Fibroblast of lung (primary cell): ENCODE results near the gene SEC22A. TPM values are rescaled to one million over a fixed set of nuclear protein-coding genes. Genes with fewer than 3 reads are reported as not detected.

ENCODE experiments used
- DNase-seq, 2 donors: peaks; one replicate each; pipeline versions ENCODE4 v3.0.0 to v3.0.0-alpha.2; 2010; ENCODE audit warnings: low read depth in 2 of 2
- H2AFZ ChIP-seq: 2 replicates; pipeline ENCODE4 v1.5.1; 2012; ENCODE audit warnings: low read length, control low read depth, inconsistent platforms
- H3K27ac ChIP-seq: 2 replicates; pipeline ENCODE4 v1.5.1; 2011; ENCODE audit warnings: low read length, control low read depth; ENCODE audit not compliant: insufficient read depth
- H3K27me3 ChIP-seq: 2 replicates; pipeline ENCODE4 v1.5.1; 2011; ENCODE audit warnings: mild to moderate bottlenecking, low read length; ENCODE audit not compliant: control insufficient read depth, insufficient read depth
- H3K36me3 ChIP-seq: 2 replicates; pipeline ENCODE4 v1.5.1; 2011; ENCODE audit warnings: low read length; ENCODE audit not compliant: control insufficient read depth, insufficient read depth
- H3K4me1 ChIP-seq: 2 replicates; pipeline ENCODE4 v1.5.1; 2011; ENCODE audit warnings: low read length; ENCODE audit not compliant: control insufficient read depth, insufficient read depth; ENCODE audit errors: extremely low read depth
- H3K4me2 ChIP-seq: 2 replicates; pipeline ENCODE4 v1.5.1; 2011; ENCODE audit warnings: low read length, control low read depth; ENCODE audit not compliant: insufficient read depth; ENCODE audit errors: extremely low read depth
- H3K4me3 ChIP-seq, 4 experiments: fragments of 200-600 bp in 1 of 4; sonication (generic) in 1 of 4; replicated peaks in 1 of 4; 2 replicates each; pipeline ENCODE4 v1.5.1; 2011 to 2016; ENCODE audit warnings: low read length in 4 of 4, low read depth in 3 of 4, mild to moderate bottlenecking in 3 of 4, control low read depth in 2 of 4, inconsistent platforms in 1 of 4, mixed read lengths in 1 of 4; ENCODE audit not compliant: insufficient read depth in 1 of 4; ENCODE audit errors: control extremely low read depth in 1 of 4
- H3K79me2 ChIP-seq: 2 replicates; pipeline ENCODE4 v1.5.1; 2012; ENCODE audit warnings: mild to moderate bottlenecking, low read length, inconsistent platforms; ENCODE audit not compliant: control insufficient read depth, insufficient read depth
- H3K9ac ChIP-seq: 2 replicates; pipeline ENCODE4 v1.5.1; 2011; ENCODE audit warnings: mild to moderate bottlenecking, low read length, control low read depth; ENCODE audit not compliant: insufficient read depth
- H3K9me3 ChIP-seq: 2 replicates; pipeline ENCODE4 v1.5.1; 2012; ENCODE audit warnings: low read depth, low read length; ENCODE audit not compliant: control insufficient read depth, insufficient read depth
- H4K20me1 ChIP-seq: 2 replicates; pipeline ENCODE4 v1.5.1; 2011; ENCODE audit warnings: low read length; ENCODE audit not compliant: control insufficient read depth, insufficient read depth; ENCODE audit errors: extremely low read depth
- CTCF ChIP-seq, 2 donors: IDR thresholded peaks in 1 of 2; conservative IDR thresholded peaks in 1 of 2; 1 replicate in 1 of 2; 2 replicates in 1 of 2; pipeline ENCODE4 v1.5.1; 2011 to 2012; ENCODE audit warnings: low read length in 2 of 2, control low read depth in 1 of 2, inconsistent platforms in 1 of 2, low read depth in 1 of 2, mild to moderate bottlenecking in 1 of 2
- EZH2 ChIP-seq: IDR thresholded peaks from 2 replicates; pipeline ENCODE4 v1.5.1; 2012; ENCODE audit warnings: low read length, control low read depth, mild to moderate bottlenecking; ENCODE audit errors: missing control alignments
- polyA plus RNA-seq, 2 donors: library from polyadenylated mRNA; depleted of rRNA in 1 of 2; stranded (reverse) in 1 of 2; unstranded in 1 of 2; fragments of >200 nt; gene quantifications; 2 replicates each; pipeline ENCODE4 v1.2.1, GENCODE V29; 2011 to 2012; ENCODE audit warnings: missing spikeins in 1 of 2
- total RNA-seq: library from RNA; depleted of rRNA; stranded (reverse); fragments of >200 nt; gene quantifications from 2 replicates; pipeline ENCODE4 v1.2.1, GENCODE V29; 2014

Gene SEC22A
- total and polyA plus RNA-seq, 2 donors (not counting 1 experiment from before 2014, with no cell fraction given) = 45.4 to 52.7 TPM

GRCh38 chr3:123186695-123187094 is 15.0 kb upstream of the SEC22A start:
- no peaks in the 10 kb centered on the region for H3K9me3 ChIP-seq
- H4K20me1 ChIP-seq = no peaks in the 10 kb centered on the region
- TF ChIP-seq EZH2 (no peak), CTCF (conservative IDR thresholded peaks at IDR 0.05 in 1 of 2, IDR thresholded peaks at IDR 0.05 in 1 of 2; ENCODE audit: low read depth in 1 of 2, low read length in 2 of 2) (no peak)
- no peak overlapping the region for H3K9ac ChIP-seq
- DNase-seq = no peak
- no peaks in the 10 kb centered on the region for H3K79me2 ChIP-seq
- no peaks in the 10 kb centered on the region for H3K36me3 ChIP-seq
- H3K4me2 ChIP-seq = no peak overlapping the region
- H3K27me3 ChIP-seq = no peaks in the 10 kb centered on the region
- no peaks in the 10 kb centered on the region for H3K4me1 ChIP-seq
- no peak overlapping the region for H2AFZ ChIP-seq
- no peak overlapping the region for H3K4me3 ChIP-seq
- H3K27ac ChIP-seq = no peak overlapping the region

GRCh38 chr3:123188058-123188457 is 13.7 kb upstream of the SEC22A start:
- no peaks in the 10 kb centered on the region for H3K4me1 ChIP-seq
- peak in 1 of 2 donors; percentile 27 for DNase-seq

GRCh38 chr3:123193448-123194101 is 8.2 kb upstream of the SEC22A start:
- Histone ChIP-seq H2AFZ (no peak overlapping the region), H3K9me3 (no peaks in the 10 kb centered on the region), H3K4me2 (no peak overlapping the region), H3K4me3 (no peak overlapping the region), H3K9ac (no peak overlapping the region), H3K79me2 (no peaks in the 10 kb centered on the region), H3K4me1 (no peaks in the 10 kb centered on the region), H3K27me3 (no peaks in the 10 kb centered on the region), H3K36me3 (no peaks in the 10 kb centered on the region), H3K27ac (no peak overlapping the region), H4K20me1 (no peaks in the 10 kb centered on the region)
- TF ChIP-seq EZH2 (no peak), CTCF (conservative IDR thresholded peaks at IDR 0.05 in 1 of 2, IDR thresholded peaks at IDR 0.05 in 1 of 2; ENCODE audit: low read depth in 1 of 2, low read length in 2 of 2) (no peak)
- no peak for DNase-seq

More at GRCh38 chr3:123188058-123188457, 13.7 kb upstream of the SEC22A start:
- Histone ChIP-seq H4K20me1 (no peaks in the 10 kb centered on the region), H3K27me3 (no peaks in the 10 kb centered on the region), H3K9ac (no peak overlapping the region), H3K4me3 (no peak overlapping the region), H3K27ac (no peak overlapping the region), H3K4me2 (no peak overlapping the region), H3K79me2 (no peaks in the 10 kb centered on the region), H2AFZ (no peak overlapping the region), H3K36me3 (no peaks in the 10 kb centered on the region), H3K9me3 (no peaks in the 10 kb centered on the region)
- TF ChIP-seq EZH2 (no peak), CTCF (conservative IDR thresholded peaks at IDR 0.05 in 1 of 2, IDR thresholded peaks at IDR 0.05 in 1 of 2; ENCODE audit: low read depth in 1 of 2, low read length in 2 of 2) (no peak)
